Lower leg skin (tissue), 3 donors: ENCODE results near the gene OR2T5.
"Not testable (repeated sequence)": the region's sequence is repeated elsewhere in the genome, so short reads cannot be mapped to it uniquely, and the experiment has no call there.

Source experiments
- POLR2A ChIP-seq, 2 donors: fragments of 450-650 bp; IDR thresholded peaks; one replicate each; pipeline ENCODE4 v1.6.1; 2016 to 2017; ENCODE audit warnings: antibody characterized with exemption in 2 of 2, mild to moderate bottlenecking in 1 of 2, moderate library complexity in 1 of 2
- TF ChIP-seq, protein P1 (sequence below), 3 donors: fragments of 450-650 bp; IDR thresholded peaks; one replicate each; pipeline ENCODE4 v1.5.1; 2016; ENCODE audit warnings: antibody characterized with exemption in 3 of 3, mild to moderate bottlenecking in 3 of 3, moderate library complexity in 2 of 3

DNA sequence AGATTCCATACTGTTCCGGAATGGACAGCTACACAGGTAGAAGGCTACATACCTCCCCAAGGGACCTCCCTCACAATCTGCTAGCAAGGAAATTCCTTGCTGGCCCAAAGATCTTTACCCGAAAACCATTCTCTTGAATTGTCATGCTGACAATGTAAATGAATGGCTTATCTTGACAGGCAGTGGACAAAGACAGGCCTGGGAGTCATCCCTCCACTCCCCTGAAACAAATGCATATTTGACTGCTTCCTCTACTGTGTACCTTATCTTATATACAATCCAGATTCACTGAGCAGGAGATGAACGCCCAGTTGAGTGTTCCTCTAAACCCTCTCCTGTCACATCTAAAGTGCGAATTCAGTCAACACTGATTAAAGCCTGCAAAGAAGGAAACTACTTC, 43.8 kb upstream of the OR2T5 start:
- TF ChIP-seq, protein P1, sequence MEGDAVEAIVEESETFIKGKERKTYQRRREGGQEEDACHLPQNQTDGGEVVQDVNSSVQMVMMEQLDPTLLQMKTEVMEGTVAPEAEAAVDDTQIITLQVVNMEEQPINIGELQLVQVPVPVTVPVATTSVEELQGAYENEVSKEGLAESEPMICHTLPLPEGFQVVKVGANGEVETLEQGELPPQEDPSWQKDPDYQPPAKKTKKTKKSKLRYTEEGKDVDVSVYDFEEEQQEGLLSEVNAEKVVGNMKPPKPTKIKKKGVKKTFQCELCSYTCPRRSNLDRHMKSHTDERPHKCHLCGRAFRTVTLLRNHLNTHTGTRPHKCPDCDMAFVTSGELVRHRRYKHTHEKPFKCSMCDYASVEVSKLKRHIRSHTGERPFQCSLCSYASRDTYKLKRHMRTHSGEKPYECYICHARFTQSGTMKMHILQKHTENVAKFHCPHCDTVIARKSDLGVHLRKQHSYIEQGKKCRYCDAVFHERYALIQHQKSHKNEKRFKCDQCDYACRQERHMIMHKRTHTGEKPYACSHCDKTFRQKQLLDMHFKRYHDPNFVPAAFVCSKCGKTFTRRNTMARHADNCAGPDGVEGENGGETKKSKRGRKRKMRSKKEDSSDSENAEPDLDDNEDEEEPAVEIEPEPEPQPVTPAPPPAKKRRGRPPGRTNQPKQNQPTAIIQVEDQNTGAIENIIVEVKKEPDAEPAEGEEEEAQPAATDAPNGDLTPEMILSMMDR (IDR thresholded peaks at IDR 0.05), result not testable (repeated sequence)
- not testable (repeated sequence) for TF ChIP-seq POLR2A (IDR thresholded peaks at IDR 0.05)
